Ascending aorta (tissue), 2 donors: ENCODE measurements around the gene LMOD1. TPM values are rescaled to one million over a fixed set of nuclear protein-coding genes. Genes with fewer than 3 reads are reported as not detected.

Experiments used
- DNase-seq, 2 donors: peaks; one replicate each; pipeline ENCODE4 v3.0.0-alpha.2; 2019; ENCODE audit warnings: low spot score in 2 of 2
- H3K27ac ChIP-seq, 2 donors: fragments of 200-600 bp; sonication (generic); one replicate each; pipeline ENCODE4 v1.5.1; 2016 to 2017; ENCODE audit warnings: mild to moderate bottlenecking in 1 of 2
- H3K27me3 ChIP-seq: fragments of 200-600 bp; sonication (generic); one replicate; pipeline ENCODE4 v1.5.1; 2017
- H3K36me3 ChIP-seq, 2 donors: fragments of 200-600 bp; sonication (generic); one replicate each; pipeline ENCODE4 v1.5.1; 2016
- H3K4me1 ChIP-seq, 2 donors: fragments of 200-600 bp; sonication (generic); one replicate each; pipeline ENCODE4 v1.5.1; 2016 to 2017; ENCODE audit warnings: mild to moderate bottlenecking in 1 of 2
- H3K4me3 ChIP-seq, 2 donors: fragments of 200-600 bp; sonication (generic); one replicate each; pipeline ENCODE4 v1.5.1; 2016 to 2017; ENCODE audit warnings: mild to moderate bottlenecking in 1 of 2
- H3K9me3 ChIP-seq, 2 donors: fragments of 200-600 bp; sonication (generic); one replicate each; pipeline ENCODE4 v1.5.1; 2016
- intact Hi-C: fragments of 100-400 bp; cut with DNase I; formaldehyde crosslinking; loops from one replicate; pipeline ENCODE4 v1.15.1; 2023
- total RNA-seq: library from RNA; depleted of rRNA; stranded (reverse); fragments of >200 nt; gene quantifications from one replicate; pipeline ENCODE4 v1.1.0, GENCODE V29; 2016
- TF ChIP-seq, protein P1 (sequence below), 3 experiments: fragments of 200-600 bp in 2 of 3; fragments of 450-650 bp in 1 of 3; sonication (generic) in 2 of 3; IDR thresholded peaks; one replicate each; pipeline ENCODE4 v1.5.1; 2016 to 2019; ENCODE audit warnings: antibody characterized with exemption in 3 of 3, mild to moderate bottlenecking in 1 of 3, moderate library complexity in 1 of 3

LMOD1 gene
- total RNA-seq, 1 donor from 2014 or later = 316 TPM

DNA sequence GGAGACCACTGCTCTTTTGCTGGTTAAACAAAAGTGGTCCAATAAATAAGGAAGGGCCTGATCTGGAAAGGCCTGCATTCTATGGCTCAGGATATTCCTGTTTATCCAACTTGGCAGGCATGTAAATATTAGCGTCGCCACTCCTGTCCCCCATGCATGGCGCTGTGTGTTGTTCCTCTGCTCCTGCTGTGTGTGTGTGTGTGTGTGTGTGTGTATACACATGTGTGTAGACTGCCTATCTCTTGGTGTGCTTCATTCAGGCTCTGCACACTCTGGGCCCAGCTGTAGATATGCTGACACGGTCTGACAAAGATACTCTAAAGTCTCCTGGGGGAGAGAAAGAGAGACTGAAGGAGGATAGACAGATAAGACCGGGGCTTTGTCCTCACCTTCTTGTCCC is 6.8 kb downstream of the LMOD1 start:
- TF ChIP-seq, protein P1, sequence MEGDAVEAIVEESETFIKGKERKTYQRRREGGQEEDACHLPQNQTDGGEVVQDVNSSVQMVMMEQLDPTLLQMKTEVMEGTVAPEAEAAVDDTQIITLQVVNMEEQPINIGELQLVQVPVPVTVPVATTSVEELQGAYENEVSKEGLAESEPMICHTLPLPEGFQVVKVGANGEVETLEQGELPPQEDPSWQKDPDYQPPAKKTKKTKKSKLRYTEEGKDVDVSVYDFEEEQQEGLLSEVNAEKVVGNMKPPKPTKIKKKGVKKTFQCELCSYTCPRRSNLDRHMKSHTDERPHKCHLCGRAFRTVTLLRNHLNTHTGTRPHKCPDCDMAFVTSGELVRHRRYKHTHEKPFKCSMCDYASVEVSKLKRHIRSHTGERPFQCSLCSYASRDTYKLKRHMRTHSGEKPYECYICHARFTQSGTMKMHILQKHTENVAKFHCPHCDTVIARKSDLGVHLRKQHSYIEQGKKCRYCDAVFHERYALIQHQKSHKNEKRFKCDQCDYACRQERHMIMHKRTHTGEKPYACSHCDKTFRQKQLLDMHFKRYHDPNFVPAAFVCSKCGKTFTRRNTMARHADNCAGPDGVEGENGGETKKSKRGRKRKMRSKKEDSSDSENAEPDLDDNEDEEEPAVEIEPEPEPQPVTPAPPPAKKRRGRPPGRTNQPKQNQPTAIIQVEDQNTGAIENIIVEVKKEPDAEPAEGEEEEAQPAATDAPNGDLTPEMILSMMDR (IDR thresholded peaks at IDR 0.05) = no peak
- Histone ChIP-seq H3K4me3 (peak overlapping the region; percentile 72 to 91), H3K27me3 (no peaks in the 10 kb centered on the region), H3K9me3 (no peaks in the 10 kb centered on the region), H3K36me3 (peaks cover 30 to 53% of the 10 kb centered on the region in 2 donors), H3K27ac (peak overlapping the region; percentile 81 to 87), H3K4me1 (peaks cover 21 to 37% of the 10 kb centered on the region in 2 donors)
- intact Hi-C loops = loop anchor here (2.0 kb wide), 1 partner anchor 23 kb away; no protein-coding TSS in a partner anchor
- DNase-seq = no peak

DNA sequence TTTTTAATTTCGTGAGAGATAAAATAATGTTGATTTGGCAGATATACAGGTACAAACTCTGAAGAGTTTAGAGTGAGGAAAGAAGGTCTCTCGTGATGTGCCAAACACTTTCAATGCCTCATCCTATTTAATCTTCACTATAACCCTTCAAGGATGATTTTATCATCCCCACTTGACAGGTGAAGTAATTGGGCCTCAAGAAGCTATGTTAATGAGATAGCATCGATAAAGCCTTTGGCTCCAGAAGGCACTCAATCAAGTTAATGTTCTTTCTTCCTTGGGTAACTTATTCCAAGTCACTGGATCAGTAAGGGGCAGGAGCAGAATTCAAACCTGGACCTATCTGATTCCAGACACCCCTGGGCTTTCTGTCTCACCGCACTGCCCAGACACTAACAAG is 7.2 kb downstream of the LMOD1 start:
- intact Hi-C loops = loop anchor here (2.0 kb wide), 1 partner anchor 22 kb away; no protein-coding TSS in a partner anchor
- H3K9me3 ChIP-seq = no peaks in the 10 kb centered on the region
- H3K27me3 ChIP-seq = no peaks in the 10 kb centered on the region
- peaks cover 23 to 41% of the 10 kb centered on the region in 2 donors for H3K4me1 ChIP-seq
- TF ChIP-seq, protein P1 (IDR thresholded peaks at IDR 0.05) = no peak
- H3K36me3 ChIP-seq = peaks cover 25 to 49% of the 10 kb centered on the region in 2 donors
- H3K4me3 ChIP-seq = peak overlapping the region; percentile 26 to 91
- peak overlapping the region; percentile 81 to 87 for H3K27ac ChIP-seq
- no peak for DNase-seq

DNA sequence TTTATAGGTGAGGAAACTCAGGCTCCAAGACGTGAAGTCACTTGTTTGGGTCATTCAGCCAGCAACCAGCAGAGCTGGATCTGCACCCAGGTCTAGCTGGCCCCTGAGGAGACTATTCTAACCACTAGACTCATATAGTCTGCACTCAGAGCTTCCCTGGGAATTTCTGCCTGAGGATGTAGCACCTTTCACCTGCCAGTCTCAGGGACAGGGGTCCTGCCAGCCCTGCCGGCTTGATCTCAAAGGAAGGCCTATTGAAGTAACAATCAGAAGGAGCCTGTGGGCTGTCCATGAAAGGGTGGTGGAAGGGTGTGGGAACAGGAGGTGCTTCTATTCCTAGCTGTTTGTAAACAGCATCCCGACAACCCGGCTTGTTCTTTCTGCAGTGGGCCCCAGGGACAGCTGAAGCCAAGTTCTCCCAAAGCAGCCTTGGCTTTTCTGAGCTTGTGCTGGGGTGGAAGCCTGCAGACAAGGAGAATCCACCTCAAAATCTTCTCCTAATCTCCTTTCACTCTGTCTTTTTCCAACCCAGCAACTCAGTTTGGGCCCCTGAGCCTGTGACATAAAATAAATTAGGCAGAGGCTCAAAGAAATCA is 7.8 kb downstream of the LMOD1 start:
- H3K27ac ChIP-seq = peak overlapping the region; percentile 81 to 87
- peak overlapping the region; percentile 26 to 91 for H3K4me3 ChIP-seq
- TF ChIP-seq, protein P1 (IDR thresholded peaks at IDR 0.05) = no peak
- DNase-seq = no peak
- H3K27me3 ChIP-seq = no peaks in the 10 kb centered on the region
- H3K36me3 ChIP-seq = peaks cover 19 to 43% of the 10 kb centered on the region in 2 donors
- peaks cover 24 to 44% of the 10 kb centered on the region in 2 donors for H3K4me1 ChIP-seq
- intact Hi-C loops = loop anchor here (2.0 kb wide), 1 partner anchor 22 kb away; no protein-coding TSS in a partner anchor
- H3K9me3 ChIP-seq = no peaks in the 10 kb centered on the region

DNA sequence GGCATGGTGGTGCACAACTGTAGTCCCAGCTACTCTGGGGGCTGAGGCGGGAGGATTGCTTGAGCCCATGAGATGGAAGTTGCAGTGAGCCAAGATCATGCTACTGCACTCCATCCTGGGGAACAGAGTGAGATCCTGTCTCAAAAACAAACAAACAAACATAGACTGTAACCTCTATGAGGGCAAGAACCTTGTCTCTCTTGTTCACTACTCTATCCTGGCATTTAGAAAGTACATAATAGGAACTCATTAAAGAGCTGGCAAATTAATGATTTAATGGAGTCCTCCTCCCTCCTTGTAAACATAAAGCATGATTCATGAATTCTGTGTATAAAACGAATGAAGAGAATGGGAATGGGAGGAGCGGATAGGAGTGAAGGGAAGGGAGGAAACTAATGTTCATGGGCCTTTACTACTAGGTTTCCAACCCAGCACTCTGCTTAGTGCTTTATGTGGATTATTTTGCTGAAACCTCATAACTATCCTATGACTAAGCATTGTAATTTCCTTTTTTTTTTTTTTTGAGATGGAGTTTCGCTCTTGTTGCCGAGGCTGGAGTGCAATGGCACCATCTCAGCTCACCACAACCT is 8.6 kb downstream of the LMOD1 start:
- peaks cover 24 to 44% of the 10 kb centered on the region in 2 donors for H3K4me1 ChIP-seq
- H3K4me3 ChIP-seq = peak overlapping the region; percentile 26 to 91
- H3K27me3 ChIP-seq = no peaks in the 10 kb centered on the region
- no peak for DNase-seq
- TF ChIP-seq, protein P1 (IDR thresholded peaks at IDR 0.05) = no peak
- peak overlapping the region; percentile 81 to 87 for H3K27ac ChIP-seq
- intact Hi-C loops = loop anchor here (2.0 kb wide), 1 partner anchor 21 kb away; no protein-coding TSS in a partner anchor
- H3K36me3 ChIP-seq = peaks cover 16 to 36% of the 10 kb centered on the region in 2 donors
- no peaks in the 10 kb centered on the region for H3K9me3 ChIP-seq

DNA sequence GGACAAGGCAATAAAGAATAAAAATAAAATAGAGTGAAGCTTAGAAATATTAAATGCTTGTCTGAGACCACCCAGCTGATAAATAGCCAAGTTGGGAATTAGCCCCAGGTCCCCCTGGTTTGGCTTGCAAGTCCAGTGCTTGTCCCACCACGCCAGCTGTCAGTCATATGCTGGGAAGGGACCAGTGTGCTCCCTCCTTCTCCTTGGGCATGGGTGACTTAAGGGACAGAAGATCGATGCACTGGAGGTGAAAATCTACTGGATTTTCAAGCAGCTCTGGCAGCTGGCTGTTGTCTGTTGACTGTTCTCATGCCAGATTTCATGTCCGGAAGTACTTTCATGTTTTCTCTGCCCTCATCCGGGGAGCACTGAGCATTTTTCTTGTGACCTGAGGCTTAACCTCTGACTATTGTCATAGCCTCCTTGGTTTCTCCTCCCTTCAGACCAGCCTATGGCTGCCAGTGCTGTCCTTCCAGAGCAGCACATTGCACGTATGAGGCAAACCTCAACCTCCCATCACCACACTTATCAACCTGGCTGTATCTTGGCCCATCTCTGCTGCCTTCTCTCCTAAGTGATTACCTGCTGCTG is 12.4 kb downstream of the LMOD1 start:
- DNase-seq = no peak
- H3K27me3 ChIP-seq = no peaks in the 10 kb centered on the region
- peak overlapping the region; percentile 81 to 87 for H3K27ac ChIP-seq
- peak overlapping the region in 1 of 2 donors; percentile 91 for H3K4me3 ChIP-seq
- TF ChIP-seq, protein P1 (IDR thresholded peaks at IDR 0.05) = no peak
- intact Hi-C loops = no loop called here
- no peaks in the 10 kb centered on the region for H3K9me3 ChIP-seq
- H3K36me3 ChIP-seq = peaks cover 14 to 54% of the 10 kb centered on the region in 2 donors
- peaks cover 25 to 66% of the 10 kb centered on the region in 2 donors for H3K4me1 ChIP-seq
